Stimulated activated CD8-positive, alpha-beta memory T cell treated with anti-CD3 and anti-CD28 coated beads, Interleukin-7, amount 100 ng/mL, for 4 hours (primary cell): ENCODE data around the gene CDK18.
A peak's percentile ranks its signal among the peaks of the same experiment; 100 is the strongest.
"Not testable (repeated sequence)": the region's sequence is repeated elsewhere in the genome, so short reads cannot be mapped to it uniquely, and the experiment has no call there.

Experiments used
- DNase-seq, 2 donors: peaks; one replicate each; pipeline ENCODE4 v3.0.0-alpha.2; 2020; ENCODE audit warnings: low read depth in 2 of 2

CDK18 gene

DNA sequence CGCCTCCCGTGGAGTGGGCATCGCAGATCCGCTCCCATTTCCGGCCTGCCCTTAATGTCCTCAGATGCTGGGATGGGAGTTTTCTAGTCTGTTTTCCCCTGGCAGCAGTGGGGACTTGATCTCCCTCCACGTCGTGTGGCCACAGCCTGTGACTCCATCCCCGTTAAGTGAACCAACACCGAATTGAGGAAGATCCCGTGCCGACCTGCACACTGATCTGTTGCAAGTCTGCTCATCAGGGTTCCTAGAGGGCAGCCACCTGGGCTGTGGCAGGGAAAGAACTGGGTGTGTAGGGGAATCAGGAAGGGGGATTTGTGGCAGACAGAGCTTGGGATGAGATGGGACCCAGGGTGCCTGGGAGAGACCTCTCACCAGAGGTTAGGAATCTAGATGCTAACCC is 23.3 kb upstream of the CDK18 start:
- no peak for DNase-seq

DNA sequence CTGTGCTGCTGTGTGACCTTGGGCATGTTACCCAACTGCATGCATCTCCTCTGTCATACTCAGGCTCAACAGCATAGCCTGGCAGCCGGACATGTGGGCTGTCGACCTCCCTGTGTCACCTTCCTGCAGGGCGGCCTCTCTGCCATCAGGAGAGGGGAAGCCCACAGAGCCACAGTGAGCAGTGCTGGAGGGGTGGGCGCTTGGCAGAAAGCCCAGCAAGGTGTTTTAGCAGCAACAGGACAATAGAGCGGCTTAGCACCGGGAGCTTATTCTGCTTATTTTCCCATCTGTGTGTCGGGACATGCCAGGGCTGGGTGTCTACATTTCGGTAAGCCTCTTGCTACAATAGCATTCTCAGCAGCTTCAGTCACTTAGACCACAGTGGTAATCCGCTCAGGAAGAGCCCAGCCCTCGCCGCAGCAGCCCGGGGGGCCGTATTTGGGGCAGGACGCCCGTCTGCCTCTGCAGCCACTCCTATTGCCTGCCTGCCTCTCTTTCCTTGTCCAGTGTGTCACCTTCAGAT is 22.8 kb upstream of the CDK18 start:
- no peak for DNase-seq

DNA sequence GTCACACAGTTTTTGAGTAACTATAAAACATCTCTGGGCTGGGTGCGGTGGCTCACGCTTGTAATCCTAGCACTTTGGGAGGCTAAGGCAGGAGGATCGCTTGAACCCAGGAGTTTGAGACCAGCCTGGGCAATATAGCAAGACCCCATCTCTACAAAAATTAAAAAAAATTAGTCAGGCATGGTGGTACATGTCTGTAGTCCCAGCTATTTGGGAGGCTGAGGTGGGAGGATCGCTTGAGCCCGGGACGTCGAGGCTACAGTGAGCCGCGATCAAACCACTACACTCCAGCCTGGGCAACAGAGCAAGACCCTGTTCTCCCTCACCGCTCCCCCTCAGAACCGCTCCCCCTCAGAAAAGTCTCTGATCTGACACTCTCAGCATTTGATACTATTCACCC is 21.9 kb upstream of the CDK18 start:
- DNase-seq, result not testable (repeated sequence)

DNA sequence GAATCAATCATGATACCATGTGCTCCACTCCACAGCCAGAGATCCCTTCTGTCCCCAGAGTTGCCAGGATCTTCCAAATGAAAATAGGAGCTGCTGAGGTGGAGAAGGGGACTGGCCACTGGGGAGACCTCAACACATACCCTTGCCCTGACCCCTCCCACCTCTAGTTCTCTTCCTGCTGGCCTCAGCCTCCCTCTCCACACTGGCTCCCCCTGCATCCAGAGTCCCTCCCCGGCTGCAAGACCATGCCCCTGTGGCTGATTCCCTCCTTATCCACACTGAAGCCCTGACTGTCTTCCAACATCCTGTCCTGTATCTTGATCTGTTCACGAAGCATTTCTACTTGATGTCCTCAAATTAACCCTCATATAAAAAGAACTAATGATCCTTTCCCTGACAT is 21.1 kb upstream of the CDK18 start:
- DNase-seq, result no peak

DNA sequence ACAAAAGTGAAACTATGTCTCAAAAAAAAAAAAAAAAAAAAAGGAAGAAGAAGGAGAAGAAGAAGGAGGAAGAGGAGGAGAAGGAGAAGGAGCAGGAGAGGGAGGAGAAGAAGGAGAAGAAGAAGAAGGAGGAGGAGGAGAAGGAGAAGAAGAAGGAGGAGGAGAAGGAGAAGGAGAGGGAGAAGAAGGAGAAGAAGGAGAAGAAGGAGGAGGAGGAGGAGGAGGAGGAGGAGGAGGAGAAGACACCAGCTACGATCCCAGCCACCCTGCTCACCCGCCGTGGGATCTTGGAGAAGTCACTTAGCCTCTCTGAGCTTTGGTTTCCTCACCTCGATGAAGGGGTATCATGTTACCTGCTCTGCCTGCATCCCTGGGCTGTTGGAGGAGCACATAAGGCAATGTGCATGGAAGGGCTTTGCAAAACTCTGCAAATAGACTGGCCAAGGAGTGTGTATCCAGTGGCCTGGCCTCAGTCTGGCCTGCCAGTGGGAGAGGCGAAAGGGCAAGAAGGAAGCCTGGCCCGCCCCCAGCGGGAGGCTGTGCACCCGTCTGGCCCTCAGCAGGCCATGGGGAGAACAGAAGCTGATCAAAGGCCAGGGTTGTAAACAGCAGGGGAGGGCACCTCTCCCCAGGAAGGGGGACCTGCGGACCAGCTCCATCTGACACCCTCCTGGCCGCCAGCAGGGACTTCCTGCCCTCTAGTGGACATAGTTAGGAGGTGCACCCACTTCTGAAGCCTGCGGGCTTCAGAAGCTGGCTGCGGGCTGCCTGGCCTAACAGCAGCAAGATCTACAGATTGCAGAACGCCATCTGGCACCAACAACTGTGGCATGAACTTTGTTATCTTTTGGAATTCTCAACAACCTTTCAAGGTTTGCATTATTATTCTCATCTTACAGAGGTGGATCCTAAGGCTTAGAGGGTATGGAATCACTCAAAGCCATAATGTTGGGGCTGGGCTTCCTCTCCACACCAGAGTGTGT is 19.2 kb upstream of the CDK18 start:
- DNase-seq, result peak in 1 of 2 donors; percentile 45

DNA sequence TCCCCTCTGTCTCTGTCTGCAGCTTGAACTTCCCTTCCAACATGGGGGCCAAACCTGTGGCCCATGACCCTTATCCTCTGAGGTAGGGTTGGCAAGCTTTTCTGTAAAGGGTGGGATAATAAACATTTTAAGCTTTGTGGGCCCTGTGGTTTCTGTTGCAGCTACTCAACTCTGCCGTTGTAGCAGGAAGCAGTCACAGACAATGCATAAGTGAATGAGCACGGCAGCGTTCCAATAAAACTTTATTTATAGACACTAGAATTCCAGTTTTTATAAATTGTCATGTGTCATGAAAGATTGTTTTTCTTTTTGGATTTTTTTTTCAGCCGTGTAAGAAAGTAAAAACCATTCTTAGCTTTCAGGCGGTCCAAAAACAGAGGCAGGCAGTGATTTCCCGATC is 18.2 kb upstream of the CDK18 start:
- no peak for DNase-seq

DNA sequence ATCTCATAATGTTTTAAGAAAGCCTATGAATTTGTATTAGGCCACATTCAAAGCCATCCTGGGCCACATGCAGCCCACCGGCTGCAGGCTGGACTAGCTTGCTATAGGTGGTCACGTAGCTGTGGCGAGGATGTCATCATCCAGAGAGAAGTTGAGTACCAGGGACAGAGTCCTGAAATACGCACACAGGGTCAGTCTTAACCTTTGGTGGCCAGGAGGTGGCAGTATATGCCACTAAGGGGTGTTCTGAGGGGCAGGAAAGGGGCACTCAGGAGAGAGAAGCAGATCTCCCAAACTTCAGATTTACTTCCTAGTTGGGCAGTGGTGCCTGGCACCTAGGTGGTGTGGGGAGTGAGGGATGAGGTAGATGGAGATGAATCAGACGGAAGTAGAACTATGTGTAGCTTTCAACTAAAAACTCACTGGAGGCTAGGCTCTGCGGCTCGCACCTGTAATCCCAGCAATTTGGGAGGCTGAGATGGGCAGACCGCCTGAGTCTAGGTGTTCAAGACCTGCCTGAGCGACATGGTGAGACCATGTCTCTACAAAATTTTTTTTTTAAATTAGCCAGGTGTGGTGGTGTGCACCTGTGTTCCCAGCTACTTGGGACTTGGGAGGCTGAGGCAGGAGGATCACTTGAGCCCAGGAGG is 16.3 kb upstream of the CDK18 start:
- no peak for DNase-seq

DNA sequence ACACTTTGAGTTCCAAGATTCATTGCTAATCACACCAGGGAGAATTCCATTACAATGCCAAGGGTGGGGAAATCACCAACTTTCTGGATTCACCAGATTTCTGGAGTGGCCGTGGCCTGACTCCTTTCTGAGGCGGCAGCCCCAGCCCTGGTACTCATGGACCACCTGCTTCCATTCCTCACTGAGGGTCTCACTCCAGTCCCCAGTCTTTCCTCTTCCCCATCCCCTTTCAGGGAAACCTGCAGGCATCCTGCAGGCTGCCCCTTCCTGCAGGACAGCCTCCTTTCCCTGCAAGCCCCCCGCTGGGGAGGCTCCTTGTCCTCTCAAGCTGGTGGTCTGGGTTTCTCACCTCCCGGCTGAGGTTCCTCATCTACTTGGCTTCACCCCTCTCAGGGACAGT is 12.7 kb upstream of the CDK18 start:
- DNase-seq, result no peak

DNA sequence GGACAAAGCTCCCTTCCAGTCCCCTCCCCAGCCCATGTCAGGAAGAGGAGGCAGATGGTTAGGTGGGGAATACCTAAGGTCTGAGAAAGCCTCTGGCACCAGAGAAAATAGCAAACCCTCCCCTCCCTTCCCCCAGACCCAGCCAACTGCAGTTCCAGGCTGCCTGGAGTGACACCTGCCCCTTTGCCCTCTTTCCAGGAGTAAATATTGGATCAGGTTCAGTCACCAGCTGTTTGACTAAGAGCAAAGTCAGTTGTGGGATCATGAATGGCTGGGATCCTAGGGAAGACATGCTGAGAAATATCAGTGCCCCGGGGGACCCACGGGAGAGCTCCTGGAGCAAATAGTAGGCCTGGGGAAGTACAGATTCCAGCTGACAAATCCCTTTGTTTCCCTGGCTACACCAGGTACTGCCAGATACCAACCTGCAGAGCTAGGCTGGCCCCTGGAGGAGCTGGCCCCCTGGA is 12.2 kb upstream of the CDK18 start:
- no peak for DNase-seq

DNA sequence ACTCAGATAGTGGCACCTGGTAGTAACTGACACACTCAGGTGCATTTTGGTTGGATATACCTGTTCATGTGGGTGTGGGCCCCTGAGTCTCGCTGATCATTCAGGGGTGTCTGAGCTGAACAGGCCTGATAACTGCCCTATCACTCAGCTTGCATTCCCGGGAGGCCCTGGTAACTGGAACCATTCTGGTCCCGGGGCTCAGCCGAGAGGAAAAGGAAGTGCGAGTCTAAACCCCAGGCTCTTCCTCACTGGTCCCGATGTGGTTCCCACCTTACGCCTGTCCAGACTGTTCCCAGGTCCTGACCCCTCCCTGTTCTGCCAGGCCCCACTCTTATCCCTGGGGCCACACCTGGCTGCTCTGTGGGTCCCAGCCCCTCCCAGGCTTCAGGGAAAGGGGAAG is 11.7 kb upstream of the CDK18 start:
- DNase-seq, result no peak

DNA sequence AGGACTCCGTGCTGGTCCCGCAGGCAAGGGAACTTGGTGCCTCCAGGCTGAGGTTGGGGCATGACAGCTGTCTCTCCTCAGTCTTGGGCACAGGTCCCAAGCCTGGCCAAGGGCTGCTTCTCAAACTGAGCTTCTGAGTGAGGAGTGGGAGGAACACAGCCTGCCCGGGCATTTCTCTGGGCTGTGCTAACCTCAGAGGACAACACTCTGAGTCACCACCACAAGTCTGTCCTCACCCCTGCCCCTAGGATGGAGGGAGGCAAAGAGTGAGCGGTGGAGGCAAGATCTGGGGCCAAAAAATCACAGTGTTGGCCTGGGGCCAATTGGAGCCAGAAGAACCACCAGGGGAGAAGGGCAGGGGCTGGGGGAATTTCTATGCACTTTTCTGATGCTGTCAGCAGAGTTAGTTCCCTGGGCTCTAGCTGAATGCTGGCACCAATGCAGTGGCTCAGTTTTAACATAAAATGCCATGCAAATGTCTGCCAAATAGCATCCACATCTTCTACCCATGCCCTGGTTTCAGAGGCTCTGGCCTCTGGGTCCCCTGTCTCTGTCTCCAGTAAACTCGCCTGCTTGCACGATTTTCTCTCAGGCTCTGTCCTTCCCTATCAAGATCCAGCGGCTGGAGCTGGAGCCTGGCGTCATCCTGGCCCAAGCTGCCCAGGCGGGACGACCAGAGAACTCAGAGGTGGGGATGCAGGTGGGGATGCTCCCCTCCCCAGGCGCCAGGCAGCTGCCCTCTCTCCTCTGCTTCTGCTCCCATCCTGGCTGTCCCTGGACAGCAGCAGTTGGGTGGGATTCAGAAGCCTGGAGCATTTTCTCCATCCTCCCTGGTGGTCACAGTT is 11.0 kb upstream of the CDK18 start:
- no peak for DNase-seq

DNA sequence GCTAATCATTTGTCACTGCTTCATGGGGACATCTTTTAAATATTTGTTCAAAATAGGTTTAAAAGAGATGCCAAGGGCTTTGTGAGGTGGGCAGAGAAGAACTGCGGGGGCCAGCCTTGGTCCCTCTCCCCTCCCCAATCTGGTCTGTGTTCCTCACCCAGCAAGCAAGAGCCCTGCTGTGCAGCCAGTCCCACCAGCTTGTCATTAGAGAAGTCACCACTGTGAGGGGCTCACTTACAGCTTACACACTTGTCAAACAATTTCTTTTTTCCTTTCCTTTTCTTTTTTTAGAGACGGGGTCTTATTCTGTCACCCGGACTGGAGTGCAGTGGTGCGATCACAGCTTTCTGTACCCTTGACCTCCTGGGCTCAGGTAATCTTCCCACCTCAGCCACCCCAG is 10.4 kb upstream of the CDK18 start:
- DNase-seq, result no peak

DNA sequence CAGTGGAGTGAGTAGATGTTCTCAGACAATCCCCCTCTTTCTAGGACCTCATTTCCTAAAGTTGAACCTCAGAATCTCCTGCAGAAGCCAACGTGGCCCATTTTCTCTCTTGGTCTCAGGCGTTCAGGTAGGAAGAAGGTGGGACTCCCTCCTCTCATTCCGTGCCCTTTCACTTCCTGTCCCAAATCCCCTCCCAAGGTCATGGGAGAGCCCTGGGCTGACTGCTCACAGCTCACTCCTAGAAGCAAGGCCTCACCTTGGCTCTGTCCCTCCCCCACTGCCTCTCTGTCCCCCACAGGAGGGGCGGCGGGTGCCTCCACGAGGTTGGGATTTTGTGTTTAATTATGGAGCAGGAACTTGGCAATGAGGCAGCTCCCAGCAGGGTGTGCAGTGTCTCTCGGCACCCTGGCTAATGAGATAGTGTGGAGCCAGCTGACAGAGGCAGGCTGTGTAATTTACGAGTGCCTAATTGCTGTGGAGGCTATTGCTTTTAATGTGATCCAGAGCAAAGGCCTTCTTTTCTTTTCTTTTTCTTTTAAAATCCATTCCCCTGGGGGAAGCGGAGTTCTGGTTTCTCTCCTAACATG is 9.1 kb upstream of the CDK18 start:
- DNase-seq, result no peak

DNA sequence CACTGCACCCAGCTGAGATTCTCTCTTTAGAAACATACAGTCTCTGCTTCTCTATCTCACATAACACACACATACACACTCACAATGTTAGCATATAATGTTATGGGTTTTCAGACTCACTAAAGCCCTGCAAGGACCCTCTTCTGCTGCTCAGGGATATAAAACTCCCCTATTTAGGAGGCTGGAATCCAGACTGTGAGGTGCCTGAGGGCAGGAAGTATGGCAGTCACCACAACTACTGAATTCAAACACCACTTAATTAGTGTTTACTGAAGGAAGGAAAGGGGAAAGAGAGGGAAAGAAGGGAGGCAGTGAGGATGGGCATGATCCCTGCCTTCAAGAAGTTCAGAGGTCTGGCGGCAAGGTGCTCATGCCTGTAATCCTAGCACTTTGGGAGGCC is 7.8 kb upstream of the CDK18 start:
- DNase-seq, result no peak

DNA sequence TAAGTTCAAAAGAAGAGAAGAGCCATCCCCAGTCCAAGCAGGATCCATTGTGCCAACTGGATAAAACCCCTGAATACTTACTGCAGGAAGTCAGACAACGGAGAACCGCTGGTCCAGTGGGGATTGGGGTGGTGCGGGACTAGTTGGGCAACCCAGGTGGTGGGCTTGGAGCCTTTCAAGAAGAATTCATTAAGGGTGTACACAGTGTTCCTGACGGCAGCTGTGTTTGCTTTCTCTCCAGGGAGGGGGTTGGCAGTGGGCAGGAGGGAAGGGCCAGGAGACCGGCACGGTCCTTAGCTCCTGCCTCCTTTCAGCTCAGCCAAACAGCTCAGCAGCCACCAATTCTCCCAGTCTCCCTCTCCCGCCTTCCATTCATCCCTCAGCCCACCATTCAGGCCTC is 7.1 kb upstream of the CDK18 start:
- no peak for DNase-seq

DNA sequence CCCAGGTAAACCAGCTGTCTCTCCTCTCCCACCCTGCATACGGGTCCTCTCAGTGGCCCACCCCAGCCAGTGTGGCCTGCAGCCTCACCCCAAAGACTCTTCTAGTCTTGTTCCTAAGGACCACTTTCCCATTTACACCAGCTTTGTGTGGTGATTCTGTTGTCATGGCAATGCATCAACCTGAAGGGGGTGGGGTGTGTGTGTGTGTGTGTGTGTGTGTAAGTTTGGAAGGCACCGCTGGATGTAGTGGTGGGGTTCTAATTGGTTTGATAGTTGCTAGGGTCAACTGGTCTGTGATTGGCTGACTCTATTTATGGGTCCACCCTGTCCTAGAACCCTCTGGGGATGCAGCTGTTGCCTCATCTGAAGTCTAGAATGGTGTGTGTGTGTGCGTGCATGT is 4.7 kb upstream of the CDK18 start:
- DNase-seq, result no peak

DNA sequence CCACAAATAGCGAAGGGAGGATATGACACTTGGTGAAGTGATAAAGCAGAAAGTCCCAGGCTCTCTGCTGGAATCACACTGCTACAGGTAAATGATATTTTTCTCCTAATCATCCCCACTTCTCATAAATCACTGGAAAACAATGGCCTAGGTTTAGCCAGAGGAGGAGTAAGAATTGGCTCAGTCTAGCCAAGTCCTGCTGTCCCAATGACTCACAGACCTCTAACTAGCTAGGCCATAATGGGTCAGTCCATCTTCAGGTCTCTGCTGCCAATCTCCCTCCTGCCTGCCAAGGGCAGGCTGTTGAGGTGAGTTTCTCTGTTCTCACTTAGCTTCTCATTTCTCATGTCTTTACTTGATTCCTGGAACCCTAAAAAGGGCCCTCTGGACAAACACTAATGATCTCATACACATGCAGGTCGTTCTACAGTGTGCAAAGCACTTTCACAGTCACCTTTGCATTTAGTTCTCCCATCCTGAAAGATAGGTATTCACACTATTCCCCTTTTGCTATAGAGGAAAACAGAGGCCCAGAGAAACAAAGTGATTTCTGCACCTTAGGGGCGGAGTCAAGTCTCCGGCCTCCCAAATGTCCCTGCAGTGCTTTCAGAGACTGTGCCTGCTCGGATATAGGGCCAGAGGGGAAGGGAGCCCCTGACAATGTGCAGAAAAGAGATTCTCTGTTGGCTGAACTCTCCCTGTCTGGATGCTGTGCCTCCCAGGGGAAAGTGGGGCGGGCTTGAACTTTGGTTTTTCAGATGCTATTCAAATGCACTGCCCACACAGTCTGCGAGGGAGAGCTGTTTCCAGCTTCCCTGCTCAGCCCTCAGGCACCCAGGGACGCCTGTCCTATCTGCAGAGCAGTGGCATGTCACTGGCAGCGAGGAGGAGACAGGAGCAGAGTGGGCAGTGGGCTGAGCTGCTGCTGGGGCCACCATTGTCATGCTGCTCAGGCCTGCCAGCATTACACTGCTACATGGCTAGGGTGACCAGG is 3.9 kb upstream of the CDK18 start:
- DNase-seq, result no peak

DNA sequence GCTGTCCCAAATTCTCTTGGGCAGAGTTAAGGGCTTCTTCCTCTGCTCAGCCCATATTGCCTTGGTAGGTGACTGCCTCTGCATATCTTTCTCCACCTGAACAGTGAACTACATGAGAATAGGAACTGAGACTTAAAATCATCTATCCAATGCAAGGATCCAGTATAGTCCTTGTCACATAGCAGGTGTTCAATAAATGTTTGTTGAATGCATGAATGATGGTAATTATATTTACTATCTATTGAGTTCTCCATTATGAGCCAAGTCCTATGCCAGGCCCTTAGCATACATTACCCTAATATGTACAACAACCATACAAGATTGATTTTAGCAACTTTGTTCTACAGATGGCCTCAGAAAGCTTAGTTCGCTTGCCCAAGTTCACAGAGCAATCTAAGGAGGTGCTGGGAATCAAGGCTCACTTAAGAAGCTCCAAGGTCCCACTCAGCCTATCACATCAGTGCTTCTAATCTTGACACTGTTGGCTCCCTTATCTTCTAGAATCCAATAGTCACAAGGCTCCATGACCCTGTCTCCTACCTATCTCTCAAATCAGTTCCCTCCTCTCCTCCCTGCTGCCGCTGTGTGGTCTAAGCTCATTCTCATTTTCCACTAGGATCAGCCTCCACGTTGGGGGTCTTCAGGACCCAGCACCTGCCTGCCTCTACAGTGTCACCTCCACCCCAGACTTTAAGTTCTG is 2.2 kb upstream of the CDK18 start:
- DNase-seq, result no peak

DNA sequence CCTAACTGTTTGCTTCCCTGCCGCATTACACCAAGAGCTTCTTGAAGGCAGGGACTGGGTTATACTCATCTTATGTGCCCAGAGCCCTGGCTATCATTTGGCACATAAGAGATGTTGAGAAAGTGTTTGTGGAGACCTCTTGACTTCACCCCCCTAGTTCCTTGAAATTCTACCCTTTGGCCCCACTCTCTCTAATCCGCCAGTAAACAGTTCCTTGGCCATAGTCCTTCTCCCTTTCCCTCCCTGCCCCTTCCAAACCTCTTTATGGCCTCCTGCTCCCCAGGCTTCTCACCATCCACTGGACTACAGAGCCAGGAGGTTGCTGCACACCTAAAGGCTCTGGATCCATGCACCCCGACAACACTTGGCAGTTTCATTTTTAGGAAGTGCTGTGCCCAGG is 1.5 kb upstream of the CDK18 start:
- DNase-seq, result no peak
